Eye (tissue), 1 donor: Measurements from ENCODE around the gene DLX4.
A peak's percentile ranks its signal among the peaks of the same experiment; 100 is the strongest.

Experiments
- DNase-seq: peaks from one replicate; pipeline ENCODE4 v3.0.0-alpha.2; 2015

Gene DLX4

DNA sequence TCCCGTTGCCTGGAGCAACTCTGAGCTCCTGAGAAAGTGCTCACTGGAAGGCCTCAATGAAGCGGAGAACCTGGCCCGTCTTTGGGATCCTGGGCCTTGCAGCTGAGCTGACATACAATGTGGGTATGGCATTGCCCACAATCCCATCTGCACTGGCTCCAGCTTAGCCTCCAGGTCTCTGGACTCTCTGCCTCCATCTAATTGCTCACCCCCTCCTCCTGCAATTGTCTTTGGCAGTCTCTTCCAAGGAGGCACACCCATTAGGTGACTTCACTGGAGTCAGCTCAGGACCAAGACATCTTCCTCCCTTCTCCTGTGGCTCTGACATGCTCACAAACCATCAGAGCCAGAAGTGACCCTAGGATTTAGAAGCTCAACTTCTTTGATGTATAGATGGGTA is 1.5 kb downstream of the DLX4 start:
- DNase-seq, result no peak

GRCh38 chr17:49971199-49971847 is 2.3 kb downstream of the DLX4 start:
- DNase-seq, result no peak

- DNase-seq, result no peak
These were observed 3.0 kb downstream of the DLX4 start for GRCh38 chr17:49971848-49972485.

DNA sequence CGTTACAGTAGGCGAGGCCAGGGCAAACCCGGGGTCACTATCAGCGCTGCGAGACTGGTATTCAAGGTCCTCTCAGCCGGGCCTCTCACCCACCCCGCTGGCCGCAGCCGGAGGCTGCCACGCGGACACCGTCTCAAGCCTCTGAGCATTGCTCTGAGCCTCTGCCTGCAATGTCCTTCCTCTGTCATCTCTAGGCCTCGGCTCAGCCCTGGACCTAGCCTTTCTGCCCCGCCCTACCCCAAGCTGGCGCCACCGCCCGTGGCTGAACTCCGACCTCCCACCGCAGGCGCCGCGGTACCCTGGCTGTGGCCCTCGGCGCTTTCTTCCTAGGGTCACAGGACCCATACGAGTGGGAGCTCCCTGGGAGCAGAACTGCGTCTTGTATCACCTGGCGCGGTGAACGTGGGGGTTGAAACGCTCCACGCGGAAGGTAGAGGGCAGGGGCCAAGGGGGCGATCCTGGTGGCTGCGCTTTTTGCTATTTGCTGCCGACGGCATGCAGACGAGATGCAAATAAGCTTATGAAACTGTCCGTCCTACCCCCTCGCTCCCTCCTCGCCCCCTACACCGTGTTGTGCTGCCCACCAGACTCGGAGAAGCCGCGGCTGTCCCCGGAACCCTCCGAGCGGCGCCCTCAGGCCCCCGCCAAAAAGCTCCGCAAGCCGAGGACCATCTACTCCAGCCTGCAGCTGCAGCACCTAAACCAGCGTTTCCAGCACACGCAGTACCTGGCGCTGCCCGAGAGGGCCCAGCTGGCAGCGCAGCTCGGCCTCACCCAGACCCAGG is 3.7 kb downstream of the DLX4 start:
- DNase-seq, result no peak

DNA sequence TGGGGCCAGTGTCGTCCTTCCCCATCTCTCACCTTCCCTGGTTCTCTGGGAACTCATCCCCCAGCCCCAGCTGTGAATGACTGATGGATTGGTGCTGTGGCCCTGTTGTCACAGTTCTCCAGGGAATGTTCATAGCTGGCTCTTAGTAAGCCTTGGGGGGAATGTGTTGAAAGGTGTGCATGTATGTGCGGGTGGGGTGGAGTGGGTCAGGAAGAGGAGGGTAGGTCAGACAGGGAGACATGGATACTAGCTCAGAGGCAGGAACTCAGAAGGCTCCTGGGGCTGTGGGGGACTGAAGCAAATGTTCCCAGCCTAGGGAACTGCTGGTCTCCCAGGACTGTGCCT is 4.3 kb downstream of the DLX4 start:
- no peak for DNase-seq

DNA sequence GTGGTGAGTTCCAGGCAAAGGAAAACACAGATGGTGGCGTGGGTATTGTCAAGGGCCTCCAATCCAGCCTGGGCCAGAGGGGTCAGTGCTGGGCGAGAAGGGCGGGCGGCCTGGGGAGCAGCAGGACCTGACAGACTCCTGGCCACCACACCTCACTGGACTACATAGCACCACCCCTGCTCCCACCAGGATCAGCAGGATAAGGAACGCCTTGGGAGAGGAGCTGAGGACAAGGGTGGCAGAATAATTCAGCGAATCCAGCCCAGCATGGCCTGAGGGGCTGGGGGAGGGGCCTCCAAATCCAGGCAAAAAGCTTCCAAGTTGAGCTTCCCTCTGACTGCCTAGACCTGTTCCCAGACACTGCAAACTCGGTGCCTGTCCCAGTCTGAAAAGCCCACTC is 6.5 kb downstream of the DLX4 start:
- DNase-seq, result no peak

- DNase-seq, result no peak
These were observed 7.3 kb downstream of the DLX4 start for GRCh38 chr17:49976163-49976827.

DNA sequence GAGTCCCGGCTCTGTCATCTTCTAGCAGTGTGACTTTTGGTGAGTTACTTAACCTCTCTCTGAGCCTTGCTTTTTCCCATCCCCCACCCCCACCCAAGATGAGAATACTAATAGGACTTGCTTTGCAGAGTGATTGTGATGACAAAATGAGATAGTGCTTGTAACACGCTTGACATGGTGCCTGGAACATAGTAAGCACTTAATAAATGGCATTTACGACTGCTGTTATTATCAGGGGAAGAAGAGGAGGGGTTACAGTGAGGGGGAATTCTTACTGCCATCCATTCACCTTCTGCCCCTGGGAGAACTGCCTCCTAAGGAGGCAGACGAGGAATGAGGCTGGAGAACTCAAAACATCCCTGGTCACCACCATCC is 7.8 kb downstream of the DLX4 start:
- no peak for DNase-seq

- no peak for DNase-seq
These were observed 8.7 kb downstream of the DLX4 start for GRCh38 chr17:49977463-49978389.

DNA sequence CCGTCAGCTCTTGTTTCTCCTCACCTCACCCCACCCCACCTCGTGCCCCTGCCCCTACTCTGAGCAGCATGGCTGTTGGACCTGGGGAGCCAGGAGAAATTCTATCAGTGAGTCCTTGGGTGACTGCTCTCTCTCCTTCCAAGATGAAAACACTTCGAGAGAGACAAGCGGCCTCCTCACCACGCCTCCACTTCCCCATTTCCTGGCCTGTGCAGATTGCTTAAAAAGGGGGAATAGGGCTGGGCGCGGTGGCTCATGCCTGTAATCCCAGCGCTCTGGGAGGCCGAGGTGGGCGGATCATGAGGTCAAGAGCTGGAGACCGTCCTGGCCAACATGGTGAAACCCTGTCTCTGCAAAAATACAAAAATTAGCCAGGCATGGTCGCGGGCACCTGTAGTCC is 9.5 kb downstream of the DLX4 start:
- DNase-seq, result no peak

DNA sequence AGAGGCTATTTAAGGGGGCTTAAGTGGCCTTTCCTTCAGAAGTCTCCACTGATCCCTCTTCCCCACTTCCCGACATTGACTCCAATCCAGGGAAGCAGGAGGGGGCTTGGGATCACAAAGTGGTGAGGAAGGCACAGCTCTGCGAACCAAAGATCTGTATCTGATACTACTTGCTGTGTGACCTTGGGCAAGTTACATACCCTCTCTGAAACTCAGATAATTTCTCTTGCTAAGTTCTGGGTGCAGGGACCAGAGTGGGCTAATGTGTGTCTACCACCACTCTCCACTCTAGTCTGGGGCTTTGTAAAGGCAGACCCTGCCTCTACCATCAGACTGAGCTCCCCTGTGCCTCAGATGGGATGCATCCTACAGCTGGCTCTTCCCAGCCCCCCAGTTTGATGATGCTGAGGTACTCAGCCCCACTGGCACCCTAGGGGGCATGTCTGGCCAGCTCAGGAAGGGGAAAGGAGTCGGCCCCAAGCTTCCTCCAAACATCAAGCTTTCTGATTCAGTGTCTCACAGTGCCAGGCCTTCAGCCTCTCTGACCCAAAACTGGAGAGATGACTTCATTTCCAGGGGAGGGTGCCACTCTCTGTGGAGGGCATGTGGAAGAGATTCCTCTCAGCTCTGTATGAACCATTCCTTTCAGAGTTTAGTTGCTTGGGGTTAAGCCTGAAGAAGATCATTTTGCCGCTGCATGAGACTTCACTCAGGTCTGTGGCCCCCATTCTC is 10.9 kb downstream of the DLX4 start:
- no peak for DNase-seq

DNA sequence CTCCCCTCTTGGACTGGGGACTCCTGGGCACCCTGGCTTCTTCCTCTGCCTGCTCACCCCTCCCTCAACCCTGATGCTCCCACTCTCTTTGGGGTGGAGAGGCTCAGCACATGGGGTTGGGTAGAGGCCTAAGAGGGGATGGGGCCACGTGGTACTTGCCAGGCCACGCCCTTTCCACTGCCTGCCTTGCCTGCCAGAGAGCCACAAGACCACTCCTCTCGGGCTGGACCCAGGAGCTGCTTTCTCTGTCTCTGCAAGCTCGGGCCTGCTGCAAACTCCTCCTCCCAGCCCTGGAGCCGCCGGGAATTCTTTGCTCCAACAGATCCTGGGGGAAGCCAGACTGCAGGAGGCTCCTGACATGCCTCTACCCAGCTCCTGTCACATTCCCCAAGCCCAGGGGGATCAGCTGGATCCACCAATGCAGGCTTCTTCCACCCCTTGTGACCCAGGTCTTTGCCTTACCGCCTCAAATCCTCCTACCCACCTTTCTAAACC is 11.8 kb downstream of the DLX4 start:
- DNase-seq, result peak; percentile 70

DNA sequence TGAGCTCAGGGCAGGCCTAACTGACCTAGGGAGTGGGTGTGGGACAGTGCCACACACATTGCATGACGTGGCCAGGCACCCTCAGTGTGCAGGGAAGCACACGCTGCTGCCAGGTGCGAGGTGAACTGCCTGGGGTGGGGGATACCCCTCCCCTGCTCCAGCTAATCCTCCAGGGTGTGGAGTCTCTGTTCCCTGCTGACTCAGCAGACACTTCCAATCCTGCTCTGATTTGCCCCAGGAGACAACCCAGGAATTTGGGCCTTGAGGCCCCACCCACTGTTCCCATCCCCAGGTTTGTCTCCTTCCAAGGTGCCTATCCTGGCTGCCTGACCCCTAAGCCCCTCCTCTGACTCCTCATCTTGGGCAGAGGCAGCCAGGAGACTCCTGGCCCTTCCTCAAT is 15.3 kb downstream of the DLX4 start:
- DNase-seq, result no peak

DNA sequence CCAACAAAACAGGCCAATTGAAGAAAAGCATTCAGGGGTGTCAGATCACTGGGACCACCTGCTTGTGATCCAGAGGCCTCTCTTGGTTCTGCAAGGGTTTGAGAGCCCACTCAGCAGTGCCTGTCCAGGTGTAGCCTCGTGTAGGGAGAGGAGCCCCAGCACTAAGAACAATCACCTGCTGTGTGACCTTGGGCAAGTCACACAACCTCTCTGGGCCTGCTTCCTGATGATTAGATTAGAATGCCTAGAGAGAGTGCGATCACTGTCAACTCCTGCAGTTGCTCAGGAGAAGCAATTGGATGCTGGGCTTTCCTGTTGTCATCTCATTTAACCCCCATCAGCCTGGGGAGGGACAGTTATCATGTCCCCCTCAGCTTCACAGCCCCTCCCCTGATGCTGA is 15.8 kb downstream of the DLX4 start:
- DNase-seq, result no peak

DNA sequence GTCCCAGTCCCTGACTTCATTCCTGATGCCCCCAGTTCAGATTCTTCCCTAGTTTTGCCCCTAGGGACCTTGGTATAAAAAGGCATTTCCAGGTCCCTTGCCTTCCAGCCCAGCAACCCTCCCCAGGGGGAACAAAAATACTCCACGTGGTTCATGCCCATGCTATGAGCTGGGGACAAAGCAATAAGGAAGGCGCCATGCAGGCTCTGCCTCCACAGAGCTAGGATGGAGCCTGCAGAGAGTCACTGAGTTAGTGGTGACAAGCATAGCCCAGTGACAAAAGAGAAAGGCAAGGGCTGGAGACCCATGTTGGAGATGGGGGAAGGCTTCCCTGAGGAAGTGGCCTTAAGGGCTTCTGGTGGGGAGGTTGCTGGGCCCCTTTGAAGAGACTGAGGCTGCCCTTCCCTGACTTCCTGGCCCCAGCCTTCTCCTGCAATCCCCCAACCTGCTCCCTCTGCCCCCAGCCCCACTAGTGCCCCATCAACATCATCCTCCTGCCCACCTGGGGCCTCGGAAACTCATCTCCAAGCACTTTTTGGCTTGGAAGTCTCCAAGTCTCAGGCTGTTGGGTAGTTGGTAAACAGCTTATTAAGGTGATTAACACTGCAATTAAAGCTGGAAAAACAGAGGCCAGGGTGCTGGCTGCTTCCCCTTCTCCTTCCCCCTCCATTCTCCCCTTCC is 16.5 kb downstream of the DLX4 start:
- DNase-seq, result peak; percentile 0

DNA sequence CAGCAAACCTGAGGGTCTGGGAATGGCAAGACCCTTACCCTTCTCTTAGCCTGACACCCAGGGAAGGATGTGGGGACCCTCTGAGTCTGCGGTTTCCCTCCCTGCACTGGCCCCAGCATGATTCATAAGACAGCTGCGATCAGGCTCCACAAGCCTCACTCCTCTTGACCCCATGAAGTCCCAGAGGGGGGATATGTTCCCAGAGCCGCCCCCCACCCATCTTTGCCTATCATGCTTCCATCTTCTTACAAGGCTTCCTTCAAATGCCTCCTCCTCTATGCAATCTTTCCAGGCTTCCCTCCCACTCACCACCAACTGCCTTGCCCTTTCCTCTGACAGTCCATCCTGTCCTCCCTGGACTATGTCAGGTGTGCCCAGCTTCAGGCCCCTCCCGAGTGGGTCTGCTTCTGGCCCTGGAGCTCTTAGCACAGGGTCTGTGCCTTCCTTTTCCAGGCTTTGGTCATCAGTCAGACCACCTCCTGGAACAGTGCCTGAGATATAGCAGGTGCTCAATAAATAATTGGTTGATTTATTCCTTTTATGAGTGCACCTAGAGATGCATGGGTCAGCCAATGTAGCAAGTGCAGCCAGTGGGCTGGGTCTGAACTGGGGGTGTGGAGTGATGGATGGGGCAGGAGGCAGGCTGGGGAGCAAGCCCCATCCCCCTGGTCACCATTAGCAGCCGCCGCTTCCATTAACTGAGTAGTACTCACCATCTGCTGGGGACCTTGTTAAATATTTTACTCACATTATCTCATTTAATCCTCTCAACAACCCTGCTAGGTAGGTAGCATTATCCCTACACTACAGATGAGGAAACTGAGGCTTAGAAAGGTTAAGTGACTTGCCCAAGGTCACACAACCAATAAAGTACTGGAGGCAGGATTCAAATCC is 17.7 kb downstream of the DLX4 start:
- no peak for DNase-seq

- no peak for DNase-seq
These were observed 18.2 kb downstream of the DLX4 start for GRCh38 chr17:49987290-49987585.

DNA sequence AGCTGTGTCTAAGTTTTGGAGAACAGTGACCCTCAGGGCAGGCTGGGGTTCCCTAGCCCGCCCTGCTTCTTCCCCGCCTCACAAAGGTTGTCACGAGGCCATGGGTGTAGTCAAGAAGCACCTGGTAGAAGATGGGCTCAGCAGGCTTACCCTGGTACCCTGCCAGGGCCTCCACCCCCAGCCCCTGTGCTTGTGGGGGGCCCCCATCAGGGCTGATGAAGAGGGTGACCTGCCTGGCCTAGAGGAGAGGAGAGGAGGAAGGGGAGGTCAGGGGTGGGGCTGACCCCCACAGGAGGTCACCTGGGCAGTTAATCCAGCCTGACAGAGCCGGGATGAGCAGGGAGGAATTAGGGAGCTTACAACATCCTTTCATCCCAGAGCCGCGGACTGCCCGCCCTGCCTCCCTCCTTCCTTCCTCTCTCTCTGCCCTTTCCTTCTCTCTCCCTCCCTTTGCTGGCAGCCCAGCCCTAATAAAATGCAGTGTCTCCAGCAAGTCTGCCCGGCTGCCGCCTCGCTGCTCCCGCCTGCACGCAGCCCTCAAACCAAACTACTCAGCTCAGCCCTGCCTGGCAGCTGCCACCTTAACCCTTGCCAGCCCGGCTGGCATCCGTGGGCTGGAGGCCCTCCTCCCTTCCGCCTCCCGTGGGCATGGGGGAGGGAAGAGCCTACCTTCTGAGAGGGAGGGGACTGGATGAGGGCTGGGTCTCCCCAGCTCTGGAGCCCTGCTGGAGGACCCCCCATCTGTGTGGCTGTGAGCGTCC is 18.9 kb downstream of the DLX4 start:
- DNase-seq, result no peak

DNA sequence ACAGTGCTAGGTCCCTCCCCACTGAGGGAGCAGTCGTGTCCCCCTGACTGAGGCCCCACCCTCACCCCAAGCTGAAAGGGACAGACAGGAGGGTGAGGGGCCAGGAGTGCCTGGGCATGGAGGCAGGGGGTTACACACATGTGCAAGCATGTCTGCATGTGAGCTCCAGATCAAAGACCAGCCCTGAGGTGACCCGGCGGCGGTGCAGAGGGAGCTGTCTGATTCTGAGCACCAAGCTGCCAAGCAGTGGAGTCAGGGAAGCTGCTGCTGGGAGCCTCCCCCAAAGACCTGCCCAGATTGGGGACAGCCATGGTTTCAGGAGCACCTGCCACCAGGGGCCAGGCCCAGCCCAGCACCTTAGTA is 20.5 kb downstream of the DLX4 start:
- no peak for DNase-seq

DNA sequence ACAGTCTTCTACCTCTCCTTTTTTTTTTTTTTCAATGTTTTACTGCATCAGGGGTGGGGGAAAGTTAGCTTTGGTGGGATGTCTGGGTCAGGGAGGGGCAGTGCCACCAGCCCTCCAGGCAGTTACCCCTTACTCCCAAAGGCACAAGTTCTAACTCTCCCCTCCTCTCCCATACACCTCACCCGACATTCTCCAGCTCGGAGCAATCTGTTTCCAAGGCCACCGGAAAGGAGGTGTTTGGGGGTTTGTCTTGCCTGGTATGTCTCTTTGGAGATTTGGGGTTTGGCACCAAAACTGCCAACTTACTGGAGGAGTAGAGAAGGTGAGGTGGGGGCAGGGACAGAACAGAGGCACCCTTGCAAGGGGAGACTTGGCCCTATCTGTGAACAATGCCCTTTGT is 21.3 kb downstream of the DLX4 start:
- DNase-seq, result no peak
